Measurements from ENCODE around the gene SPATA9. TPM values are rescaled to one million over a fixed set of nuclear protein-coding genes. Genes with fewer than 3 reads are reported as not detected.

The SPATA9 gene
- total RNA-seq, 1 experiment from 2014 or later, result 0.55 TPM

GRCh38 chr5:95655575-95655974 is 27.2 kb downstream of the SPATA9 start:
- no peaks in the 10 kb centered on the region for H3K9me3 ChIP-seq (ENCODE audit: insufficient read depth, low read depth)
- H3K4me2 ChIP-seq, result no peak overlapping the region
- H3K27ac ChIP-seq, result no peak overlapping the region
- H4K20me1 ChIP-seq (ENCODE audit: insufficient read depth), result no peaks in the 10 kb centered on the region
- H3K79me2 ChIP-seq (ENCODE audit: low read depth), result no peaks in the 10 kb centered on the region
- no TSS peak for BruUV-seq (replicated peaks)
- no peaks in the 10 kb centered on the region for H3K4me1 ChIP-seq (replicated peaks; ENCODE audit: insufficient read depth)
- 0 out of 2 replicates have a peak, but pooled peaks cover 5% of the 10 kb centered on the region for H3K9me2 ChIP-seq (ENCODE audit: insufficient read depth)
- no peaks in the 10 kb centered on the region for H3F3A ChIP-seq (ENCODE audit: insufficient read depth, low read depth)
- H3K27me3 ChIP-seq (ENCODE audit: insufficient read depth, low read depth), result no peaks in the 10 kb centered on the region
- intact Hi-C loops (cut with micrococcal nuclease; ENCODE audit: unreplicated experiment), result no loop called here
- H2AFZ ChIP-seq, result no peak overlapping the region
- no peak for DNase-seq
- ChIA-PET CTCF (no interaction called here), POLR2A (ENCODE audit: unreplicated experiment) (no interaction called here)
- no peaks in the 10 kb centered on the region for H3K36me3 ChIP-seq (ENCODE audit: low read depth)
- TF ChIP-seq EZH2 (IDR thresholded peaks at IDR 0.05; ENCODE audit: low read depth) (no peak), CTCF (conservative IDR thresholded peaks at IDR 0.05) (no peak)
- no peak overlapping the region for H3K4me3 ChIP-seq

GRCh38 chr5:95654196-95654595 is 28.6 kb downstream of the SPATA9 start:
- Histone ChIP-seq H3K27me3 (ENCODE audit: insufficient read depth, low read depth) (no peaks in the 10 kb centered on the region), H3K79me2 (ENCODE audit: low read depth) (no peaks in the 10 kb centered on the region), H3K4me1 (replicated peaks; ENCODE audit: insufficient read depth) (no peaks in the 10 kb centered on the region), H3K4me2 (no peak overlapping the region), H3K9me2 (ENCODE audit: insufficient read depth) (0 out of 2 replicates have a peak, but pooled peaks cover 5% of the 10 kb centered on the region), H3K36me3 (ENCODE audit: low read depth) (no peaks in the 10 kb centered on the region), H3K27ac (no peak overlapping the region), H3K9me3 (ENCODE audit: insufficient read depth, low read depth) (no peaks in the 10 kb centered on the region), H3K4me3 (no peak overlapping the region), H2AFZ (no peak overlapping the region), H4K20me1 (ENCODE audit: insufficient read depth) (no peaks in the 10 kb centered on the region), H3F3A (ENCODE audit: insufficient read depth, low read depth) (no peaks in the 10 kb centered on the region)
- DNase-seq, result no peak
- TF ChIP-seq CTCF (conservative IDR thresholded peaks at IDR 0.05), result no peak
- no peak for TF ChIP-seq EZH2 (IDR thresholded peaks at IDR 0.05; ENCODE audit: low read depth)
- POLR2A ChIA-PET (ENCODE audit: unreplicated experiment), result no interaction called here
- CTCF ChIA-PET, result no interaction called here
- BruUV-seq (replicated peaks), result no TSS peak
- intact Hi-C loops (cut with micrococcal nuclease; ENCODE audit: unreplicated experiment), result no loop called here

- H3K9me2 ChIP-seq (ENCODE audit: insufficient read depth), result 0 out of 2 replicates have a peak, but pooled peaks cover 5% of the 10 kb centered on the region
- no peaks in the 10 kb centered on the region for H3K27me3 ChIP-seq (ENCODE audit: insufficient read depth, low read depth)
- no peaks in the 10 kb centered on the region for H4K20me1 ChIP-seq (ENCODE audit: insufficient read depth)
- H3K9me3 ChIP-seq (ENCODE audit: insufficient read depth, low read depth), result no peaks in the 10 kb centered on the region
- intact Hi-C loops (cut with micrococcal nuclease; ENCODE audit: unreplicated experiment), result no loop called here
- no peak overlapping the region for H3K4me3 ChIP-seq
- no TSS peak for BruUV-seq (replicated peaks)
- H3F3A ChIP-seq (ENCODE audit: insufficient read depth, low read depth), result 0 out of 2 replicates have a peak, but pooled peaks cover 4% of the 10 kb centered on the region
- peaks cover 8% of the 10 kb centered on the region for H3K4me1 ChIP-seq (replicated peaks; ENCODE audit: insufficient read depth)
- TF ChIP-seq CTCF (conservative IDR thresholded peaks at IDR 0.05) (no peak), EZH2 (IDR thresholded peaks at IDR 0.05; ENCODE audit: low read depth) (no peak)
- no peaks in the 10 kb centered on the region for H3K36me3 ChIP-seq (ENCODE audit: low read depth)
- ChIA-PET CTCF (interaction anchor here (0.7 kb wide), 1 partner anchor 104 kb away, joined by 3 read pairs; no protein-coding TSS in a partner anchor), POLR2A (ENCODE audit: unreplicated experiment) (no interaction called here)
- no peak for DNase-seq
- no peaks in the 10 kb centered on the region for H3K79me2 ChIP-seq (ENCODE audit: low read depth)
- H3K4me2 ChIP-seq, result no peak overlapping the region
- H2AFZ ChIP-seq, result no peak overlapping the region
- no peak overlapping the region for H3K27ac ChIP-seq
These were observed 29.9 kb downstream of the SPATA9 start for GRCh38 chr5:95652849-95653248.

All from PC-9 (cell line).